Epidermal melanocyte (primary cell): ENCODE results near the gene PANK2.
"Not testable (repeated sequence)": the region's sequence is repeated elsewhere in the genome, so short reads cannot be mapped to it uniquely, and the experiment has no call there.

Experiments used
- DNase-seq: peaks from one replicate; pipeline ENCODE4 v3.0.0; 2011; ENCODE audit warnings: low spot score; ENCODE audit not compliant: insufficient read length

The PANK2 gene

GRCh38 chr20:3901028-3901705 is 12.0 kb downstream of the PANK2 start:
- DNase-seq, result no peak

- no peak for DNase-seq
Observed at GRCh38 chr20:3901706-3902440, 12.7 kb downstream of the PANK2 start.

- DNase-seq, result no peak
Observed at GRCh38 chr20:3902446-3902845, 13.3 kb downstream of the PANK2 start.

GRCh38 chr20:3904224-3904623 is 15.0 kb downstream of the PANK2 start:
- no peak for DNase-seq

GRCh38 chr20:3904857-3905256 is 15.7 kb downstream of the PANK2 start:
- DNase-seq, result no peak

- DNase-seq, result not testable (repeated sequence)
Observed at GRCh38 chr20:3906744-3907721, 17.8 kb downstream of the PANK2 start.

- peak; percentile 53 for DNase-seq
Observed at GRCh38 chr20:3908667-3909066, 19.5 kb downstream of the PANK2 start.

GRCh38 chr20:3909952-3910366 is 20.8 kb downstream of the PANK2 start:
- no peak for DNase-seq

- DNase-seq, result no peak
Observed at GRCh38 chr20:3910853-3911252, 21.7 kb downstream of the PANK2 start.

GRCh38 chr20:3911956-3912355 is 22.8 kb downstream of the PANK2 start:
- no peak for DNase-seq

GRCh38 chr20:3914446-3914845 is 25.3 kb downstream of the PANK2 start:
- DNase-seq, result no peak

GRCh38 chr20:3915691-3916090 is 26.5 kb downstream of the PANK2 start:
- no peak for DNase-seq

- no peak for DNase-seq
Observed at GRCh38 chr20:3916364-3916763, 27.2 kb downstream of the PANK2 start.

- no peak for DNase-seq
Observed at GRCh38 chr20:3919352-3919751, 30.2 kb downstream of the PANK2 start.

- peak; percentile 57 for DNase-seq
Observed at GRCh38 chr20:3922223-3922982, 33.2 kb downstream of the PANK2 start.

- DNase-seq, result no peak
Observed at GRCh38 chr20:3922983-3923339, 33.8 kb downstream of the PANK2 start.

- no peak for DNase-seq
Observed at GRCh38 chr20:3923818-3924217, 34.6 kb downstream of the PANK2 start.

- DNase-seq, result no peak
Observed at GRCh38 chr20:3924304-3925112, 35.3 kb downstream of the PANK2 start.

GRCh38 chr20:3925113-3925695 is 36.0 kb downstream of the PANK2 start:
- no peak for DNase-seq
